ENCODE measurements around the gene CLDN9. TPM values are rescaled to one million over a fixed set of nuclear protein-coding genes. Genes with fewer than 3 reads are reported as not detected.

CLDN9 gene
- total and polyA plus RNA-seq, 2 experiments from 2014 or later, result 3.5 to 8.9 TPM

- peak; percentile 65 for TF ChIP-seq CTCF (IDR thresholded peaks at IDR 0.05; ENCODE audit: poor library complexity)
- TF ChIP-seq EZH2phosphoT487 (IDR thresholded peaks at IDR 0.05; ENCODE audit: low read depth, severe bottlenecking, unreplicated experiment), result no peak
- 9% methylated on average over 50 of the region's 58 CpGs for WGBS (ENCODE audit: low lambda C conversion rate, missing lambda C conversion rate)
- Histone ChIP-seq H3K27me3 (no peaks in the 10 kb centered on the region), H2AFZ (no peak overlapping the region), H3K4me1 (ENCODE audit: insufficient read depth) (peaks cover 25% of the 10 kb centered on the region), H3K9me2 (replicated peaks; ENCODE audit: insufficient read depth) (no peaks in the 10 kb centered on the region), H3K36me3 (replicated peaks; ENCODE audit: insufficient read depth, low read depth) (no peaks in the 10 kb centered on the region), H4K20me1 (ENCODE audit: insufficient read depth, poor library complexity, severe bottlenecking) (no peaks in the 10 kb centered on the region), H3K4me2 (peak overlapping the region; percentile 61), H3K9me3 (ENCODE audit: low read depth) (no peaks in the 10 kb centered on the region), H3K4me3 (no peak overlapping the region), H3K79me2 (no peaks in the 10 kb centered on the region), H3K27ac (no peak overlapping the region)
- peak; percentile 99 for DNase-seq (ENCODE audit: low spot score)
Observed at GRCh38 chr16:3003582-3004270, 9.0 kb upstream of the CLDN9 start.

DNA sequence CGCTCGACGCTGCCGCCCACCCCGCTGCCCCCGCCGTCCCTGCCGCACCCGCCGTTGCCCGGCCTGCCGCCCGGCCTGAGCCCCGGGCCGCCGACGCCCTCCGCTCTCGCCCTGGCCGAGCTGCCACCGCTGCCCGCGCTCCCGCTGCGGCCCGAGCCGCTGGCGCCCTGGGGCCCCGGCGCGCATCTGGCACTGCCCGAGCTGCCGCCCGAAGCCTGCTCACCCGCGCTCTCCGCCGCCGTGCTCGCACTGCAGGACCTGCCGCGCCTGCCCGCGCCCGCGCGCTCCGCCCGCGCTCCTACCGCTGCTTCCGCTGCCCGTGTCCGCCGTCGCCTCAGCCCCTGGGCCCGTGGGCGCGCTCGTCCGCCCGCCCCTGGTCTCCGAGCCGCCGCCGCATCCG lies 8.4 kb upstream of the CLDN9 start:
- Histone ChIP-seq H3K4me3 (no peak overlapping the region), H3K9me2 (replicated peaks; ENCODE audit: insufficient read depth) (no peaks in the 10 kb centered on the region), H3K27me3 (no peaks in the 10 kb centered on the region), H3K4me2 (no peak overlapping the region), H3K79me2 (no peaks in the 10 kb centered on the region), H3K27ac (no peak overlapping the region), H3K4me1 (ENCODE audit: insufficient read depth) (peaks cover 31% of the 10 kb centered on the region), H3K36me3 (replicated peaks; ENCODE audit: insufficient read depth, low read depth) (no peaks in the 10 kb centered on the region), H3K9me3 (ENCODE audit: low read depth) (no peaks in the 10 kb centered on the region), H2AFZ (no peak overlapping the region), H4K20me1 (ENCODE audit: insufficient read depth, poor library complexity, severe bottlenecking) (no peaks in the 10 kb centered on the region)
- peak; percentile 62 for DNase-seq (ENCODE audit: low spot score)
- TF ChIP-seq EZH2phosphoT487 (IDR thresholded peaks at IDR 0.05; ENCODE audit: low read depth, severe bottlenecking, unreplicated experiment) (no peak), EZH2 (IDR thresholded peaks at IDR 0.05; ENCODE audit: borderline replicate concordance) (no peak), CTCF (IDR thresholded peaks at IDR 0.05; ENCODE audit: poor library complexity) (no peak)
- 0% methylated on average over 1 of the region's 67 CpGs for WGBS (ENCODE audit: low lambda C conversion rate, missing lambda C conversion rate)

- TF ChIP-seq CTCF (IDR thresholded peaks at IDR 0.05; ENCODE audit: poor library complexity) (no peak), EZH2 (IDR thresholded peaks at IDR 0.05; ENCODE audit: borderline replicate concordance) (no peak), EZH2phosphoT487 (IDR thresholded peaks at IDR 0.05; ENCODE audit: low read depth, severe bottlenecking, unreplicated experiment) (no peak)
- Histone ChIP-seq H2AFZ (no peak overlapping the region), H3K36me3 (replicated peaks; ENCODE audit: insufficient read depth, low read depth) (no peaks in the 10 kb centered on the region), H4K20me1 (ENCODE audit: insufficient read depth, poor library complexity, severe bottlenecking) (no peaks in the 10 kb centered on the region), H3K9me2 (replicated peaks; ENCODE audit: insufficient read depth) (no peaks in the 10 kb centered on the region), H3K9me3 (ENCODE audit: low read depth) (no peaks in the 10 kb centered on the region), H3K79me2 (no peaks in the 10 kb centered on the region), H3K4me2 (peak overlapping the region; percentile 83), H3K4me3 (peak overlapping the region; percentile 43), H3K27ac (peak overlapping the region; percentile 97), H3K4me1 (ENCODE audit: insufficient read depth) (peaks cover 34% of the 10 kb centered on the region), H3K27me3 (no peaks in the 10 kb centered on the region)
- WGBS (ENCODE audit: low lambda C conversion rate, missing lambda C conversion rate), result 4% methylated on average over 21 of the region's 25 CpGs
- DNase-seq (ENCODE audit: low spot score), result peak; percentile 59
Observed at GRCh38 chr16:3004781-3005284, 7.9 kb upstream of the CLDN9 start.
